GM18858 (cell line): Measurements from ENCODE around the gene DBX1.
"Not testable (repeated sequence)": the region's sequence is repeated elsewhere in the genome, so short reads cannot be mapped to it uniquely, and the experiment has no call there.

ENCODE experiments used
- ATAC-seq: cut with Tn5 transposase; IDR thresholded peaks from one replicate; pipeline ENCODE4 v1.9.1; 2021; ENCODE audit not compliant: unreplicated experiment

The DBX1 gene

DNA sequence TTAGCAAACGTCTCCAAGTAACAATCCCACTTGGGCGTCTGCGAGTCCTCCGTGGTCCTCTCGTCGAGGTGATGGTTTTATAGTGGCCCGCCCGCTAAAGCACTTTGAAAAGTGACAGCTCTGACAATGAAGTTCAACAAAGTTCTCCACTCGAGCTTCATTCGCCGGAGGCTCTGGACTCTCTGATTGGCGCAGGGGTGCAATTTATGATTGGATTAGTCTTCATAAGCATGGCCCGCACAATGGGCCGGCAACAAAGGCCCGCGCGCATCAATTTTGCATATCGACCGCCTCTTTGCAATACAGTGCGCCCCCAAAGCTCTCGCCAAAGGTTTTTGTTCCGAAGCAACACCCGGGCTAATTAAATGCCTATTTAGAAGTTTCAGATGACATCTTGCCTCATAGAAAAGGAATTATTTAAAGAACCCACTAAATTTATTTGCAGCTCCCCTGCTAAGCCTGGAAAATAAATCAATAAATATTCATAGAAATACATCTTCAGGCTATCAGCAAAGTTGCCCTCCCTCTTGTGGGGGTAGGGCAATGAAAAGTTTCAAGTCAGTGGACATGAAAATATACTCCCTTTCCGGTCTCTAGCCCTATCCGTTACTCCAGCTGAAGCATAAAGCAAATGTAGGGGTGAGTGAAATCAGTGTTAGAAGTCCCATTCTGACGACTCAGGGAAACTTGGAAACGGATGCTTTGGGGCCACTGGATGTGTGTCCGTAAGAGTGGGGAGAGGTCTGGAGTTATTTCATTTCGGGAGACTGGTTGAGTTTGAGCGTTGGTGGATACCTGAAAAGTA lies at the start of gene DBX1:
Gene DBX1, minus strand, starts transcription at position 51 of the 805 bp plus-strand sequence. CDS start 151 bp downstream, outside the sequence.
- ATAC-seq = no peak

DNA sequence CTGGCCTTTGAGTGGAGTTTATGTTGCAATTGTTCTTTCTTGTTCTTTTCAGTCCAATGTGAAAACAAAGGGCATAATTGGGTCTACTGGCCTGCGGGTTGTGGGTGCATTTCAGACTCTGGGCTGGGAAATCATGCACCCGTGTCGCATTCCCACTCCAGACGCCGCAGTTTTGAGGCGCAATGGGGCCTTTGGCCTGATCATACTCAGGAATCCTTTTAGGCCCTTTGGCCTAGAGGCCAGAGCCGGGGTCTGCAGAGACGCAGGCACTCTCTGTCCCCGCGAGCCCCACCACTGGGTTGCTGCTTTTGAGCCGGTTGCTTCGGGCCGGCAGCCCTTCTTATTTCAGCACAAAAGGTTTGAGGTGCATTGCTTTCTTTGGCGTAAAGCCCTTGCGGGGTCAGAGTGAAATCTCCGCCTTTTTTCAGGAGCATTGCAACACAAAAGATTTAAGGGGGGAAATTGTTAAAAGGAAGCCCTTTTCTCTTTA lies 48.4 kb upstream of the DBX1 start:
- ATAC-seq = no peak

GRCh38 chr11:20207781-20208621 lies 47.7 kb upstream of the DBX1 start:
- no peak for ATAC-seq

DNA sequence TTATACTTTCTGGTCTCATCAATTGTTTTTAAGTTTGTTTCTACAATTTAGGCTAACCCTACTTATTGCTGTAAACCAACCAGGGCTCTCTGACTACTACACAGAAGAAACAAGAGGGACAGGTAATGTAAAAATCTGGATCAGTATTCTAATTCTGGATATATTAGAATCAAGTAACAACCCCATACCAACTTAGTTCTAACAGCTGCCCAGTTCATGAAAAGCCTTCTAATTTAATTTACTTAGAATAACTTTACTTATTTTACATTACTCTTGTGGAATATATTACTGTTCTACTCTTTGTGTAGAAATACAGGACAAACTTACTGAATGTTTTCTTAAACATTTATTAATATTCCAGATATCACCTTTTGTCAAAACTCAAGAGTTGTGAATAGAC lies 45.5 kb upstream of the DBX1 start:
- no peak for ATAC-seq

GRCh38 chr11:20204681-20205080 lies 44.4 kb upstream of the DBX1 start:
- no peak for ATAC-seq

DNA sequence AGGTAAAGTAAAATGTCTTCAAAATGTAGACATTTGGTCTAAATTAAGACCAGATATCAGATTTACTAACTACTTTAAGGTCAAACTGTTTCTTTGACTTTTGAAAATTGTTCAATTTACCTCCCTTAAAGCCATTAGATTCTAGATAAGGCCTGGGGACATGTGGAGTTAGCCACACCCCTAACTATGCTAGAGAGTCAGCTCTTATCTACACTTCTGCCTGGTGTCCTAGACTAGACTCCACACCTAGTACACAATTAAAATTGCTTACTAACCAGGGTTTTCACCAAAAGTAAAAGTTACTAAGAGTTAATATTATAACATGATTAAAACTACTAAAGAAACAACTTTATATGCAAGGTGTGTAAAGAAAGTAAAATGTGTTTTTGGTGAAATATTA lies 43.6 kb upstream of the DBX1 start:
- no peak for ATAC-seq

- ATAC-seq = no peak
These were observed 41.0 kb upstream of the DBX1 start for GRCh38 chr11:20201231-20201630.

- ATAC-seq = not testable (repeated sequence)
These were observed 40.2 kb upstream of the DBX1 start for GRCh38 chr11:20200331-20200955.

GRCh38 chr11:20197881-20198280 lies 37.6 kb upstream of the DBX1 start:
- ATAC-seq = peak; percentile 65

- no peak for ATAC-seq
These were observed 34.2 kb upstream of the DBX1 start for GRCh38 chr11:20194470-20194869.

GRCh38 chr11:20193307-20193706 lies 33.0 kb upstream of the DBX1 start:
- ATAC-seq = no peak

GRCh38 chr11:20192641-20193040 lies 32.4 kb upstream of the DBX1 start:
- no peak for ATAC-seq

DNA sequence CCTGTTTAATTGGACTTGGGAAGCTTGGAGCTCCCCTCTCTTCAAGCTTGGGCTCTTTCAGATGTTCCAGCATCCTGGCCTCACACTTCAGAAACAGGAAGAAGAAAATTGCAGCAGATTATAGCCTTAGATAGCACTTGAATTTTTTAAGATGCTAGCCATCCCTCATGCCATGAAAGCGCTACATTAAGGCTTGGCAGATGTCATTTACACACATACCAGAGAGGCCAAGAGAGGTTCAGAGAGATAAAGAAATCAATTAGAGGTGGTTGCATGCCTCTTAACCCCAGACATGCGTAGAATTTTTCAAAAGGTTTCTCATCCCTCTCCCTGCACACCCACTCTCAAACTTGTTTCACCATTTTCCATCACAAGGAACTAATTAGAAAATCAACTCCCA lies 31.9 kb upstream of the DBX1 start:
- ATAC-seq = no peak

GRCh38 chr11:20178976-20179375 lies 18.7 kb upstream of the DBX1 start:
- ATAC-seq = no peak

GRCh38 chr11:20177136-20177535 lies 16.9 kb upstream of the DBX1 start:
- no peak for ATAC-seq

GRCh38 chr11:20172721-20173447 lies 12.6 kb upstream of the DBX1 start:
- no peak for ATAC-seq

GRCh38 chr11:20163783-20164481 lies 3.7 kb upstream of the DBX1 start:
- ATAC-seq = no peak

DNA sequence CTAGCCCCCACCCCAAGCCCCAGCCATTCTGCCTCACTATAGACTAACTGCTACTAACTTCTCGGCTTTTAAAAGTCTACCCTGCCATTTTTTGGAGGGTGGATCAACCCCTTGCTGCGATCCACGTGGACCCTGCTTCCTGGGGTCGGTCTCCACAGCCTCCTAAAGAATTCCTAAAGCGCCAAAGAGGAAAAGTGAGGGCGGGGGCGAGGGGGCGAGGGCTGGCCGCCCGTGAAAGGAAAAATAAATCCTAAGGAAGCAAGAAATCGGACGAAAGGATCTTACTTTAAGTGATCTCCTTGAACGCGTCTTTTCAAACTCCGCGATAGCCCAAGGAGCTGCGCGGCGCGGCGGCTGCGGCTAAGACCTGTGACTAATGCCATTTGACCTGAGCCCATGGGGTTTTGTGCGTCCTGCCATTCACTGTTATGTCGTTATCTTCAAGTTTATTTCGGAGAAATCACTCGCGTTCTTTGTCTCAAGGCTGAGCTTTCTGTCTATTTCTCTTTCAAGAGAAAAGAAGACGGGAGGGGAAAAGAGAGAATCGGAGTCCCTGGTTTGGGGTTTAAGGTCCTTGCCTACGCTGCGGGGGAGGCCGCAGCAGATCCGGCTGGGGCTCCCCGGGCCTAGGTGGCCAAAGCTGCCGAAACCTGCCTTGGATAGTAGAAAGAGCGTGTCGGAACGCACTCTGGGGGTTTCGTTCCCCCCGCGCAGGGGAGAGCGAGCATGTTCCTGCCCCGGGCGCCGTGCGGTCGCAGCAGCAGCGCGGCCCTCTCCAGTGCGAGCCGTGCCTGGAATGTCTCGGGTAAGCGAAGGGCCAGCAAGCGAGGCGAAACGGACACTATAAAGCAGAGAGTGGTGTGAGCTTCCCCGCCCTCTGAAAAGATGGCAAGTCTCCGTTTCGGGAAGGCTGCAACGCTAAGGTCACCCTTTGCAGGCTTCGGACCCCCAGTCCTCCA lies 2.8 kb upstream of the DBX1 start:
- ATAC-seq = no peak
